Fibroblast of lung (primary cell): ENCODE results near the gene DVL1. TPM values are rescaled to one million over a fixed set of nuclear protein-coding genes. Genes with fewer than 3 reads are reported as not detected.

ENCODE experiments used
- DNase-seq, 2 donors: peaks; one replicate each; pipeline versions ENCODE4 v3.0.0 to v3.0.0-alpha.2; 2010; ENCODE audit warnings: low read depth in 2 of 2
- H2AFZ ChIP-seq: 2 replicates; pipeline ENCODE4 v1.5.1; 2012; ENCODE audit warnings: low read length, control low read depth, inconsistent platforms
- H3K27ac ChIP-seq: 2 replicates; pipeline ENCODE4 v1.5.1; 2011; ENCODE audit warnings: low read length, control low read depth; ENCODE audit not compliant: insufficient read depth
- H3K27me3 ChIP-seq: 2 replicates; pipeline ENCODE4 v1.5.1; 2011; ENCODE audit warnings: mild to moderate bottlenecking, low read length; ENCODE audit not compliant: control insufficient read depth, insufficient read depth
- H3K36me3 ChIP-seq: 2 replicates; pipeline ENCODE4 v1.5.1; 2011; ENCODE audit warnings: low read length; ENCODE audit not compliant: control insufficient read depth, insufficient read depth
- H3K4me1 ChIP-seq: 2 replicates; pipeline ENCODE4 v1.5.1; 2011; ENCODE audit warnings: low read length; ENCODE audit not compliant: control insufficient read depth, insufficient read depth; ENCODE audit errors: extremely low read depth
- H3K4me2 ChIP-seq: 2 replicates; pipeline ENCODE4 v1.5.1; 2011; ENCODE audit warnings: low read length, control low read depth; ENCODE audit not compliant: insufficient read depth; ENCODE audit errors: extremely low read depth
- H3K4me3 ChIP-seq, 4 experiments: fragments of 200-600 bp in 1 of 4; sonication (generic) in 1 of 4; replicated peaks in 1 of 4; 2 replicates each; pipeline ENCODE4 v1.5.1; 2011 to 2016; ENCODE audit warnings: low read length in 4 of 4, low read depth in 3 of 4, mild to moderate bottlenecking in 3 of 4, control low read depth in 2 of 4, inconsistent platforms in 1 of 4, mixed read lengths in 1 of 4; ENCODE audit not compliant: insufficient read depth in 1 of 4; ENCODE audit errors: control extremely low read depth in 1 of 4
- H3K79me2 ChIP-seq: 2 replicates; pipeline ENCODE4 v1.5.1; 2012; ENCODE audit warnings: mild to moderate bottlenecking, low read length, inconsistent platforms; ENCODE audit not compliant: control insufficient read depth, insufficient read depth
- H3K9ac ChIP-seq: 2 replicates; pipeline ENCODE4 v1.5.1; 2011; ENCODE audit warnings: mild to moderate bottlenecking, low read length, control low read depth; ENCODE audit not compliant: insufficient read depth
- H3K9me3 ChIP-seq: 2 replicates; pipeline ENCODE4 v1.5.1; 2012; ENCODE audit warnings: low read depth, low read length; ENCODE audit not compliant: control insufficient read depth, insufficient read depth
- H4K20me1 ChIP-seq: 2 replicates; pipeline ENCODE4 v1.5.1; 2011; ENCODE audit warnings: low read length; ENCODE audit not compliant: control insufficient read depth, insufficient read depth; ENCODE audit errors: extremely low read depth
- EZH2 ChIP-seq: IDR thresholded peaks from 2 replicates; pipeline ENCODE4 v1.5.1; 2012; ENCODE audit warnings: low read length, control low read depth, mild to moderate bottlenecking; ENCODE audit errors: missing control alignments
- polyA plus RNA-seq, 2 donors: library from polyadenylated mRNA; depleted of rRNA in 1 of 2; stranded (reverse) in 1 of 2; unstranded in 1 of 2; fragments of >200 nt; gene quantifications; 2 replicates each; pipeline ENCODE4 v1.2.1, GENCODE V29; 2011 to 2012; ENCODE audit warnings: missing spikeins in 1 of 2
- total RNA-seq: library from RNA; depleted of rRNA; stranded (reverse); fragments of >200 nt; gene quantifications from 2 replicates; pipeline ENCODE4 v1.2.1, GENCODE V29; 2014
- TF ChIP-seq, protein P1 (sequence below), 2 donors: IDR thresholded peaks in 1 of 2; conservative IDR thresholded peaks in 1 of 2; 1 replicate in 1 of 2; 2 replicates in 1 of 2; pipeline ENCODE4 v1.5.1; 2011 to 2012; ENCODE audit warnings: low read length in 2 of 2, control low read depth in 1 of 2, inconsistent platforms in 1 of 2, low read depth in 1 of 2, mild to moderate bottlenecking in 1 of 2

Gene DVL1
- total and polyA plus RNA-seq, 2 donors (not counting 1 experiment from before 2014, with no cell fraction given) = 9.1 to 107 TPM

DNA sequence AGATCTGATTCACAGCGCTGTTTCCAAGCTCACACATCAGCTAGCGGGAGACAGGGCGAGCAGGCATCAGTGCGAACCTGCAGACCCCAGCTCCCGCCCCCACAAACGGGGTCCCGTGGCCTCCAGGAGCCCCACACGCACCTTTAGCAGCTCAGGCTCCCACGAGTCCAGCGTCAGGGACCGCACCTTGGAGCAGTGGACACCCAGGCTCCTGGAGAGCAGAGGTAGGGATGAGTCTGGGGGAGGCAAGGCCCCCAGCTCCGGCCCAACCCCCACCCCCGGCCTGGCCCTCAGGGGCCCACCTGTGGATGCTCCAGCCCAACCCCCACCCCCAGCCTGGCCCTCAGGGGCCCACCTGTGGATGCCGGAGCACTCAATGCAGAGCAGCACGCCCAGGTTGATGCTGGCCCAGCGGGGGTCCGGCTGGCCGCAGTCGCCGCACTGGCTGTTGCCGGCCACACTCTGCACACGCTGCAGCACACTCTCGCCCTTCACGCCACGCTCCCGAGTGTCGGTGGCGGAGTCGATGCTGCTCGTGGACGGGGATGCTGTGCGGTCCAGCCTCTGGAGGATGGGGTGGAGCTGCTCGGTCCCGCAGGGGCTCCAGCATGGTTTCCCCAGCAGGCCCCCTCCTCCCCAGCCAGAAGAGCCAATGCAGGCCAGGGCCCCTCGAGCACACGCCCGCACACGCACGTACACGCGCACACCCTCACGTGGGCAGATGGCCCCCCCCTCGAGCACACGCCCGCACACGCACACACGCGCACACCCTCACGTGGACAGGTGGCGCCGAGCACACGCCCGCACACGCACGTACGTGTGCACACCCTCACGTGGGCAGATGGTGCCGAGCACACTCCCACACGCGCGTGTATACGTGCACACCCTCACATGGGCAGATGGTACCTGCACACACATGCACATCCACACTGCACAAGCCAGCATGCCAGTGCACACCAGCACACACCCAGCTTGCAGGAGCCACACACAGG, 52.9 kb downstream of the DVL1 start:
- TF ChIP-seq, protein P1, sequence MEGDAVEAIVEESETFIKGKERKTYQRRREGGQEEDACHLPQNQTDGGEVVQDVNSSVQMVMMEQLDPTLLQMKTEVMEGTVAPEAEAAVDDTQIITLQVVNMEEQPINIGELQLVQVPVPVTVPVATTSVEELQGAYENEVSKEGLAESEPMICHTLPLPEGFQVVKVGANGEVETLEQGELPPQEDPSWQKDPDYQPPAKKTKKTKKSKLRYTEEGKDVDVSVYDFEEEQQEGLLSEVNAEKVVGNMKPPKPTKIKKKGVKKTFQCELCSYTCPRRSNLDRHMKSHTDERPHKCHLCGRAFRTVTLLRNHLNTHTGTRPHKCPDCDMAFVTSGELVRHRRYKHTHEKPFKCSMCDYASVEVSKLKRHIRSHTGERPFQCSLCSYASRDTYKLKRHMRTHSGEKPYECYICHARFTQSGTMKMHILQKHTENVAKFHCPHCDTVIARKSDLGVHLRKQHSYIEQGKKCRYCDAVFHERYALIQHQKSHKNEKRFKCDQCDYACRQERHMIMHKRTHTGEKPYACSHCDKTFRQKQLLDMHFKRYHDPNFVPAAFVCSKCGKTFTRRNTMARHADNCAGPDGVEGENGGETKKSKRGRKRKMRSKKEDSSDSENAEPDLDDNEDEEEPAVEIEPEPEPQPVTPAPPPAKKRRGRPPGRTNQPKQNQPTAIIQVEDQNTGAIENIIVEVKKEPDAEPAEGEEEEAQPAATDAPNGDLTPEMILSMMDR (conservative IDR thresholded peaks at IDR 0.05 in 1 of 2, IDR thresholded peaks at IDR 0.05 in 1 of 2; ENCODE audit: low read depth in 1 of 2, low read length in 2 of 2) = no peak
- TF ChIP-seq EZH2 = no peak
- Histone ChIP-seq H3K27ac (no peak overlapping the region), H2AFZ (no peak overlapping the region)

GRCh38 chr1:1295154-1295923, 53.9 kb downstream of the DVL1 start:
- Histone ChIP-seq H3K27me3 (no peaks in the 10 kb centered on the region), H2AFZ (no peak overlapping the region), H3K27ac (no peak overlapping the region), H3K79me2 (no peaks in the 10 kb centered on the region), H4K20me1 (no peaks in the 10 kb centered on the region), H3K36me3 (peaks cover 35% of the 10 kb centered on the region), H3K9ac (no peak overlapping the region), H3K4me2 (no peak overlapping the region), H3K4me3 (no peak overlapping the region), H3K4me1 (no peaks in the 10 kb centered on the region), H3K9me3 (no peaks in the 10 kb centered on the region)
- TF ChIP-seq EZH2 = no peak
- TF ChIP-seq, protein P1 (conservative IDR thresholded peaks at IDR 0.05 in 1 of 2, IDR thresholded peaks at IDR 0.05 in 1 of 2; ENCODE audit: low read depth in 1 of 2, low read length in 2 of 2) = no peak
- DNase-seq = no peak

More for the DNA sequence above, 52.9 kb downstream of the DVL1 start:
- H3K79me2 ChIP-seq = no peaks in the 10 kb centered on the region
- H4K20me1 ChIP-seq = no peaks in the 10 kb centered on the region
- H3K36me3 ChIP-seq = peaks cover 36% of the 10 kb centered on the region
- H3K27me3 ChIP-seq = no peaks in the 10 kb centered on the region
- H3K4me3 ChIP-seq = no peak overlapping the region
- H3K9me3 ChIP-seq = no peaks in the 10 kb centered on the region
- no peaks in the 10 kb centered on the region for H3K4me1 ChIP-seq
- H3K4me2 ChIP-seq = no peak overlapping the region
- H3K9ac ChIP-seq = no peak overlapping the region
- no peak for DNase-seq

GRCh38 chr1:1294250-1294890, 54.8 kb downstream of the DVL1 start:
- H3K9me3 ChIP-seq = no peaks in the 10 kb centered on the region
- H3K79me2 ChIP-seq = no peaks in the 10 kb centered on the region
- H3K4me1 ChIP-seq = no peaks in the 10 kb centered on the region
- no peak overlapping the region for H3K9ac ChIP-seq
- no peak overlapping the region for H2AFZ ChIP-seq
- H3K27me3 ChIP-seq = no peaks in the 10 kb centered on the region
- no peak for TF ChIP-seq EZH2
- TF ChIP-seq, protein P1 (conservative IDR thresholded peaks at IDR 0.05 in 1 of 2, IDR thresholded peaks at IDR 0.05 in 1 of 2; ENCODE audit: low read depth in 1 of 2, low read length in 2 of 2) = no peak
- no peak for DNase-seq
- H3K4me2 ChIP-seq = no peak overlapping the region
- peaks cover 29% of the 10 kb centered on the region for H3K36me3 ChIP-seq
- H3K27ac ChIP-seq = no peak overlapping the region
- H4K20me1 ChIP-seq = no peaks in the 10 kb centered on the region
- no peak overlapping the region for H3K4me3 ChIP-seq
